GM18520 (cell line): ENCODE measurements around the gene CBFA2T2.

Experiments used
- ATAC-seq: cut with Tn5 transposase; IDR thresholded peaks from one replicate; pipeline ENCODE4 v1.9.1; 2021; ENCODE audit not compliant: unreplicated experiment

CBFA2T2 gene

DNA sequence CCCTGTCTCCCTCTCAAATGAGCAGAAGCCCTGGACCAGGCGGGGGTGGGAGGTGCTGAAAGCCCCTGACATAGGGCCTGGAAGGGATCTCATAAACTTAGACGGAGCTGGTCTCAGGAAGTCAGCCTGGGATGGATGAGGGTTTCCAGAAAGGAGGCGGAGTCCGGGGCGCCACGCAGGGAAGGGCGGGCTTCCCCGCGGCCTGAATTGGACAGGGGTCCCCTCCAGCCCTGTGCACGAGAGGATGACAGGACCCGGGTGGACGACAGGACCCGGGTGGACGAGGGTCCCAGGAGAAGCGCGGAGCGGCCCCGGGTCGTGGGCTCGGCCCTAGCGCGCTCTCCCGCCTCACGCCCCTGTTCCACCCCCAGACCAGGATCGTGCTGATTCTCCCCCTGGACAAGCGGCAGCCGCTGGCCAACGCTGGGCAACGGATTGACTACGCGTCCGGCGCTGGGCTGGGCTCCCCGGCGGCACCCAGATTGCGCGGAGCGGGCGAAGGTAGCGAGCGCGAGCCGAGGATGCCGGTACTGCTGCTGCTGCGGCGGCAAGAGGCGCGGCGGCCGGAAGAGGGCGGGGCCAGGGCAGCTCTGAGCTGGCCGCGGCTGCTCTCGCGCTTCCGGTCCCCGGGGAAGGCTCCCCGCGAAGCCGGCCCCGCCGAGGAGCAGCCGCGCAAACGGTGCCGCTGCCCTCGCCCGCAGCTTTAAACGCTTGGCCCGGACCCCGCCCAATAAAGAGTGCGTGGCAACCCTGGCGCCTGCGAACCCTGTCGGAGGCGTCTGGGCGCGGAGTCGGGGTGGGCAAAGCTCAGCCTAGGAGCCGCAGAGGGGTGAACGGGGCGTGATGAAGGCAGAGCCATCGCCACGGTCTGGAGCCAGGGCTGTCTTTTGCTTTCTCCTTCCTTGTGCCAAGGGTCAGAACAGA is 173.5 kb downstream of the CBFA2T2 start:
- ATAC-seq, result peak; percentile 28

DNA sequence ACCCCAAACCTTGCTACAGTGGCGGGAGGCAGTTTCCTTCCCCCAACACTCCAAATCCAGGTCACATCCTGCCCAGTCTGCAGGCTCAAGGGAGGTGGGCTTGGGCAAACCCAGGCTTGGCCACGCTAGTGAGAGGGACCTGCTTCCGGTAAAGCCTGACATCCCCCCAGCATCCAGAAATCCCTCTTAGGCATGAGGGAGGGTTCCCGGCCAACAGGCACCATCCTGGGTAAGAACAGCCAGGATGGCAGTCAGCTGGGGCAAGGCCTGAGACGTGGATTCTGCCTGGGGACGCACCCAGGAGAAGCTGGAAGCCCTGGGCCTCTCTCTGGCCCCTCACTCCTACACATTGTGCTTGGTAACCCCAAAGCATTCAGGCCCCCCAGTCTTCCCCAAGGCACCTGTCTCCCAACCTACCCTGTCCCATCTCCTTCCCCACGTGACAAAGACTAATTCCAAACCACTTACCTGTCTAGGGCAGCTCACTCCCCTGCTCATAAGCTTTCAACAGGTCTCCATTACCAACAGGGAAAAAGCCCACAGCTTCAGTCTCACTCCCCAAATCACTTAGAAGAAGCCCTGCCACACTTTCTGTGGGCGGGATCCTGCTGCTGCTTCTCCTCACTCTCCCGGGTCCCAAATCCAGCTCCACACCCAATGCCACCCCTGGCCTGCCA is 174.3 kb downstream of the CBFA2T2 start:
- no peak for ATAC-seq

DNA sequence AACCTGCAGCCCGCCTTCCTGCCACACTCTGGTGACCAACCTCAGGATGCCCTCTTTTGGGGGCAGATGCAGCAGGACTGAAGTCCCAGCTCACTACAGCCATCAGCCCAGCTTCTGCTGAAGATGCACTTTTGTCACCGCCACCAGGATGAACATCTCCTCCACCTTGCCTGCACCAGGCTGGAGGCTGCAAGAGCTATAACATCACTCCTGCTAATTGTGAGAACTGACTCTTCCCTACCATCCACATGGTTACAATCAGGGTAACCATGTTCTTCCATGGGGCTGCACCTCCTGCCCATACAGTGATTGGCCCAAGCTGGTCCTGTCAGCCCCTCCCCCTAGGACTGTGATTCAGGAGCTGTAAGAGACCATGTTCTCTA is 174.9 kb downstream of the CBFA2T2 start:
- no peak for ATAC-seq

DNA sequence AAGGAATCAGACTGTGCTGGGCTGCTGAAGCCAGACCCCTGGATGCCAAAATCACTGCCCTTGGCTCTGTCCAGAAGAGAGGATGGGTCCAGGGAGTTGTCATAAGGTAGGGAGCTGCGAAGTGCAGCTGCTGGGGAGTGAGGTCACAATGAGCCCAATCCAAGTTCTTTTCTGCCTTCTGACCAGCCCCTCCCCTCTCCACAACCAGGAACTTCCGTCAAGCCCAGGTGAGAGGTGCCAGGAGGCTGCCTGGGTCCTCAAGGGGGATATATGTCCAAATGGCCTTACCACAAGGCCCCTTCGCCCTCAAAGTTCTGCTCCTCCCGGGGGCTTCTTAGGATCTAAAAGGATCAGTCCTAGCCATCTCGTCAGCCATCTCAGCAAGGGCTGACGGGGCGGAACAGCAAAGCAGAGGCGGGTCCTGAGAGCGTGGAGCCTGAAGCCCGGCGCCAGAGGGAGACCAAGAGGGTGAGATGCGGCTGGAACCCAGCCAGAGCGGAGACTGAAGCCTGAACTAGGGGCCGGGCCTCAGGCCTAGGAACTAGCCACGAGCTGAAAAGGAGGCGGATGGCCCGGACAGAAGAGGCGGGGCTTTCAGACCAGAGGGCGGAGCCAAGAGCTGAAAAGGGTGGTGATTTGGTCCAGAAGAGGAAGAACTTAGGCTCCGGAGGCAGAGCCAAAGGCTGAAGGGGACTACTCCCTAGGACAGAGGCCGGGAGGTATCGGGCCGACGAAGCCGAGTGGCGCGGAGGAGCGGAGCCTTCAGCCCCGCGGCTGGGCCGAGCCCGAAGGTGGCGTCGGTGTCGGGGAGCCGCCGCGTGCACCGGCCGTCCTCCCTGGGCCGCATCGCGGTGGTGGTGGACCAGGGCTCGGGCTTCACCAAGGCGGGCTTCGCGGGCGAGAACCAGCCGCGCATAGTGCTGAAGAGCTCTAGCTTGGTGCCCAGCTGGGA is 176.7 kb downstream of the CBFA2T2 start, which contains the start of gene ACTL10:
ACTL10 (plus strand) TSS at position 651 of the 952 bp plus-strand sequence. CDS start 555 bp downstream, outside the sequence.
- peak; percentile 56 for ATAC-seq

DNA sequence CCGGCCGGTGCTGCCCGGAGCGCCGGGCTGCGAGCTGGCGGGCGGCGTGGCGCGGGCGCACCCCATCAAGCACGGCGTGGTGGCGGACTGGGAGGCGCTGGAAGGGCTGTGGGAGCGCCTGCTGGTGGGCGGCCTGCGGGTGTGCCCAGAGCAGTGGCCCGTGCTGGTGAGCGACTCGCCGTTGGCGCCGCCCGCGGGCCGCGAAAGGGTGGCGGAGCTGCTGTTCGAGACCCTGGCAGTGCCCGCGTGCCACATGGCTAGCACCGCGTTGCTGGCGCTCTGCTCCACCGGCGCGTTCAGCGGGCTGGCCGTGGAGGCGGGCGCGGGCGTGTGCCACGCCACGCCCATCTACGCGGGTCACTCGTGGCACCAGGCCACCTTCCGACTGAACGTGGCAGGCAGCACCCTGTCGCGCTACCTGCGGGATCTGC is 177.4 kb downstream of the CBFA2T2 start:
- peak; percentile 9 for ATAC-seq

DNA sequence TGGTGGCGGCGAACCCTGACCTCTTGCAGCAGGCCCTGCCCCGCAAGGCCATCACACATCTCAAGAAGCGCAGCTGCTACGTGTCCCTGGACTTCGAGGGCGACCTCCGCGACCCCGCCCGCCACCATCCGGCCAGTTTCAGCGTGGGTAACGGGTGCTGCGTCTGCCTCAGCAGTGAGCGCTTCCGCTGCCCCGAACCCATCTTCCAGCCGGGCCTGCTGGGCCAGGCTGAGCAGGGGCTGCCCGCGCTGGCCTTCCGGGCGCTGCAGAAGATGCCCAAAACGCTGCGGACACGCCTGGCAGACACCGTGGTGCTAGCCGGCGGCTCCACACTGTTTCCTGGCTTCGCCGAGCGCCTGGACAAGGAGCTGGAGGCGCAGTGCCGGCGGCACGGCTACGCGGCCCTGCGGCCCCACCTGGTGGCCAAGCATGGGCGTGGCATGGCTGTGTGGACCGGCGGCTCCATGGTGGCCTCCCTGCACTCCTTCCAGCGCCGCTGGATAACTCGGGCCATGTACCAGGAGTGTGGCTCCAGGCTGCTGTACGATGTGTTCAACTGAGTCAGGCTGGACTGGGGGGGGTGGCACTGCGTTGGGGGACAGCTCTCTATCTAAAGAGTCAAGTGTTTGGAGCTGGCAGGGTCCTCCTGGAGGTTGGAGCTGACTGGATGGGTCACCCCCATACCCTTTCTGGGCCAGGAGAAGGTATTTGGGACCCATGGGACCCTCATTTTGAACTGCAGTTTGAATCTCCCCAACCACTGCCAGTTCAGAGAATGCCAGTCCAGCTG is 178.0 kb downstream of the CBFA2T2 start:
- ATAC-seq, result peak; percentile 30

DNA sequence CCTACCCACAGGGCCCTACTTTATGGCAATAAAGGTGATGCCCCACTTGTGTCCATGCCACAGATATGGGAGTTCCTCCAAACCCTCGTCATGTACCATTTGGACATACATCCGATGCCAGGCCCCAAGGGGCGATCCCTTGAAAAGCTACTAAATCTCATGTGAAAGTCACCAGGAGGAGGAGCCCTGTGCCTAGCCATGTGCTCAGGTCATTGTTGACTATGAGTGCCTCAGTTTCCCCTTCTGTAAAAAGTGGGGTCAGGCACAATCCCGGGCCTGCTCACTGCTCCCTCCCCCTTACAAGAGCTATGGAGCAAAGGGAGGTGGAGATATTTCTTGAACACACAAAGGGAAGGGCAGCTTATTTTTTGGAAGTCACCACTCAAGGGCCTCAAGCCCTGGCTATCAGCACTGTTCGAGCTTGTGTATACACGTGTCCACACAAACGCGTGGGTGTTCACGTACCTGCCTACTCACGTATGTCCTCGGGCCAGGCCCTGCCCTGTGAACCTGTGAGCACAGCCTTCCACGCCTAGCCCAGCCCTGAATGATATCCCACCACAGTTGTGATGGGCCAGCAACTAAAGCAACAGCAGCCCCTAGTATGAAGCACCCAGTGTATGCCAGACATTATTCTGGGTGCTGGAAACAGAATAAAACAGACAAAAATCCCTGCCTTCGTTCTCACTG is 178.7 kb downstream of the CBFA2T2 start:
- no peak for ATAC-seq

DNA sequence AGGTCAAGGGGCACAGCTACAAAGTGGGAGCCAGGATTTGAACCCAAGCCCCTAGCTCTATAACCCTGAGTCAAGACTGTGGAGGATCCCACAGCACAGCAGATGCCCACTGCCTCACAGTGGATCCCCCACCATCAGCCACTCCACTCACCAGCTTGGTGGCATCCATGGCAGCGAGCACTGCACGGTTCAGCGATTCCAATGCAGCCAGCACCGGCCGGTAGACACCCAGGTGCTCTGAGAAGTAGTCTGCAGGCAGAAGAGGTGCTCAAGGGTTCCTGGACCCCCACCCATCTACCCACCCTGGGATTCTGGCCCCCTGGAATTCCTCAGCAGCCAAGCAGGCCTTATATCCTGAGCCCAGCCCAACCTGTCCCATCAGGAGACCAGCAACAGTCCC is 179.3 kb downstream of the CBFA2T2 start:
- ATAC-seq, result no peak

DNA sequence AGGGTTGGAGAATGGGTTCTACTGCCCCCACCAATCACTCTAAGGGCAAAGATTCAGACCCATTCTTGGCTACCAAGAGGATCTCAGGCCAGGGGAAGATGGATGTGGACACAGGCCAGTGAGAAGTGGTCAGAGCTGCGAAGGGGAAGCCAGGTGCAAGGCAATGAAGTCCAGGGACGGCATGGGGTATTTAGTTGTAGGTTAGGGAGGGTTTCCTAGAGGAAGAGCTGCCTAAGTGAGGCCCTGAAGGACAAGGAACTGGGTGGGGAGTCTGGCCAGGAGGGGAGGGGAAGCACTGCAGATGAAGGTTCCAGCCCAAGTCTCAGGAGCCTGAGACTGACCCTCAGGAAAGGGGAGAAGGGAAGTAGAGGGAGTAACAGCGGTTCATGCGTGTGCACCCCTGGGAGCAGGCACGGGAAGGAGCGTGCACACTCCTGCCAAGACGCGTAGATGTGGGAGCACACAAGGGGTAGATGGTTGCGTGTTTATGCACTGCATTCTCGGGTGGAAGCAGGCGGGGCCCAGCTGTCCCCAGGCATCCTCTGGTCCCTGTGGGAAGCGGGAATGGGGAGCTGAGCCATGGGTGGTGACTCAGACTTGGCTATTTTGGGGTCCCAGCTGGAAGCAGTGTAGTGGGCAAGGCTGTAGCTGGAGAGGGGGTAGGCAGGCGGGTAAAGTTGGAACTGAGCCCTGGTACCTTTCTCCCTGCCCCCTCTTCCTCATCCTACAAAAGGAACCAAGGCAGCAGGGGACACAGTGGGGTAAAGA is 180.2 kb downstream of the CBFA2T2 start:
- ATAC-seq, result no peak

DNA sequence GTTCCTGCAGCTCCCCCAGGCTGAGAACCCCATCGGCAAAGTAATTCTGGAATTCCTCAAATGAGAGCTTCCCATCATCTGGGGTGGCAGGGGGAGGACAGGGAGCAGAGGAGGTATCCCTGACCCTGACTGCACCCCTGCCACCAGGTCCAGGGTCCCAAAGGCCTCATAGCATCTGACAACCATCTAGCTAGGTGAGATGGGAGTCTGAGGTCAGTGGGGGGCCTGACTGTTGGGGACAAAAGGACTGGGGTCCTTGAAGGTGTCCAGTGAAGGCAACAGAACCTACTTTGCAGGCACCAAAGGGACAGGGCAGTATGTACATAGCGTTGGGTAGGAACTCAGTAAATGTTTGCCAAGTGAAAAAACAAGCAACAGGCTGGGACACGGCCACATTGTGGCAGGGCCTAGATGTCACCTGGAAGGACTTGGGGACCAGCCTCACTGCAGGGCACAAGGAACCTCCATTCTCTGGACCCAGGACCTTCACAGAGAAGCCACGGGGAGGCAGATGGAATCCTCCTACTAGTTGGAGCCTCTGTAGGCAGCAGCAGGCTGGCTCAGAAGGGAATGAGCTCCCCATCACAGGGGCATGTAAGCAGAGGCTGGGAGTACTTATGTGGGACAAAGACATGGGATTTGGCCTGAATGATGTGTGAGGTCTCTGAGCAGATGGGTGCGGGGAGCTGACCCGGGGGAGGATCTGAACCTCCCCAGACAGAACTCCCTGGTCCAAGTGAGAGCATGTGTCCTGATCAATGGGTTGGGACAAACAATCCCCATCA is 181.0 kb downstream of the CBFA2T2 start:
- ATAC-seq, result no peak

DNA sequence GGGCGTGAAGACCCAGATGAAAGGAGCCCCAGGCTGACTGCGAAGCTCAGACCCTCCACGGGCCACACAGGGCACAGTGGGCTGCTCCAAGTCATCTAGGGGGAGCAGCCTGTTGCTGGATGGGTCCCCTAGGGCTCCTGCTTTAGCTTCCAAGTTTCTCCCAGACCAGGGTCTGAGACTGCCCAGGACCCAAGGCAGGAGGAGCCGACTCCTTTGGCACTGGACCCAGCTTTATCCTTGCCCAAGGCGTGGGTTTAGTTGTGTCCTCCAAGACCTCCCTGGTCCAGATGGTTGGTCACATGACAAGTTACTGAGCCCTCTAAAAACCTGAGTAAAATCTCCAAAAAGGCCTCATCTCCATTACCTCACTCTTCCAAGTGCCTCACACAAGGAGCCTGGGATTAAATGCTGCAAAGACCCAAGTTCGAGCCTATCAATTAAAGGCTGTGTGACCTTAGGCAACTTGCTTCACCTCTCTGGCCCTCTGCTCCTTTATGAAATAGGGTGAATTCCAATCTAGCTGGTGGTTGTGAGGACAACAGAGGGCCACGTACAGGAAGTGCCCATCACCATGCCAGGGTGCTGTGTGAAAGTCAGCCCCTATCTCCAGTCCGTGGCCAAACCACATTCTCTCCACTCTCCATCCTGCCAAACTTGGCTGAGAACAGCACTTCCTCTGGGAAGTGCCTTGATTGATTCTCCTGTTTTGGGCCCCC is 181.8 kb downstream of the CBFA2T2 start:
- ATAC-seq, result no peak

DNA sequence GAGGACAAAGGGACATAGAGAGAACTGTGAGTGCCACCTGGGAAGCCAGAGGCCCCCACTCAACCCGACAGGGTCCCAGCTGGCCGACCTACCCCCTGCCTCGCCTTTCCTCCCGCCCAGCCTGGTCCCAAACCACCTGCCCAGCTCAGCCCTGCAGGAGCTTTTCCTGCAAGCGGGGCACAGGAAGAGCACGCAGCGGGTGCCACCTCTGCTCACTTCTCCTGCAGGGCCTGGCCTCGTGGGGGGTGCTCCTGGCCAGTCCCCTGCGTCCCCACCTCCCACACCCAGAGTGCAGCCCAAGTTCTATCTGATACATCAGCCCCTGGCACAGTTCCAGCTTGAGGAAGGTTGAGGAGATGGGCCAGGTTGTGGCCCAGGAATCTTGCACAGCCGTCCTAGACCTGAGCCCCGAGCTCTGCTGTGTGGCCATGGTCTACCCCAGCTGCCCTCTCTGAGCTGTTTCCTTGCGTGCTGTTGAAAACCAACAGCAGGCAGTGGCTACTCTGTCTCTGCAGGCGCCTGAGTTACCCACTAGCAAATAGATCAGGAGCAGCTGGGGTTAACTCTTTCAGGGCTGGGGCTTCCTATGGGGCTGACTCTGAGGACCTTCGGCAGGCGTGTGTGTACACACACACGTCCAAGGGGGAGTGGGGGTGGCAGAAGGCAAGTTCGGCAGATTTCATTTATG is 182.7 kb downstream of the CBFA2T2 start:
- no peak for ATAC-seq

DNA sequence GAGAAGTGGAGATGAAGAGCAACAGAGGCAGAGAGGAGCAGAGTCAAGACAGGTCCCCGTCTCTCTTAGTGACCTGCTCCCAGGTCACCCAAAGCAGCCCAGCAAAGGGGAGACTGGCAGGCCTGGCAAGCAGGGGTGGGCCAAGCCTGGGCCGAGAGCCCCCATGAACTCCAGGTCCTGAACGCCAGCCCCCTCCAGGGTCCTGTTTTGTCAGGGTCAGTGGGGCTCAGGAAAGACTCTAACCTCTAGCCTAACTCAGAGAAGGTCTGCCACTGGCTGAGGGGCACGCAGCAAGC is 183.2 kb downstream of the CBFA2T2 start:
- ATAC-seq, result no peak

DNA sequence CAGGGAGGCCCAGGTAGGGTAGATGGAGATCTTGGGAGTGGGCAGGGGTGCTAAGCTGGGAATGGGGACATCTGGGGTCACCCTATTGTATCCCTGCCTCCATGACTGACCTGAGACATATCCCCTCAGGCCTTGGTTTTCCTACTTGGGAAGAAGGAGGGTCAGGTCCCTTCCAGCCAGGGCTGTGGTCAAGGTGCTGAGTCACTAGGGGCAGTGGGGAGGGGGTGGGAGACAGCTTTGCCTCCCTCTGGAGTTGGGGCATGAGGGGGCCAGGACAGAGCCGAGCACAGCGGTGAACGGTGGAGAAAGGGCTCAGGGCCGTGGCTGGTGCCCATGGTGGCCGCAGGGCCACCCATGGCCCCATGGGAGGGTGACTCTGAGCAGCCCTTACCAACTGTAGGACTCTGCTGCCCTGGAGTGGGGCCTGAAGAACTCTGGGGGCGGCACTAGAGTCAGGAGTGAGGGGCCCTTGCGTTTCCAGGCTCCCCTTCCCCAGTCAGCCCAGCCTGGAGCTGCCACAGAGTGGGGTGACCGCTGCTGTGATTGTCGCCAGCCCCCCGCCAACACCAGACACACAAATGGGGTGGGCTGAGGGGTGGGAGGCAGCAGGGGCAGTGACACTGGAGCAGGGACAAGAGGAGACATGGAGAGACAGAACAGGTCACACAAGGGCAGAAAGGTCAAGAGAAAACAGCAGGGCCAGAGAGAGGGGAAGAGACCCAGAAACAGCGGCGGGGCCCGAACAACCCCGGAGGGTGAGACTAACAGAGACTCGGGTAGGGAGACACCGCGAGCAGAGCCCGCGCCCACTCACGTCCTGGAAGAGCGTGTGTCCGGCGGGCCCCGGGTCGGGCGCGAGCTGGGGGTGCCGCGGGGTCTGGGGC is 183.8 kb downstream of the CBFA2T2 start:
- ATAC-seq, result no peak

DNA sequence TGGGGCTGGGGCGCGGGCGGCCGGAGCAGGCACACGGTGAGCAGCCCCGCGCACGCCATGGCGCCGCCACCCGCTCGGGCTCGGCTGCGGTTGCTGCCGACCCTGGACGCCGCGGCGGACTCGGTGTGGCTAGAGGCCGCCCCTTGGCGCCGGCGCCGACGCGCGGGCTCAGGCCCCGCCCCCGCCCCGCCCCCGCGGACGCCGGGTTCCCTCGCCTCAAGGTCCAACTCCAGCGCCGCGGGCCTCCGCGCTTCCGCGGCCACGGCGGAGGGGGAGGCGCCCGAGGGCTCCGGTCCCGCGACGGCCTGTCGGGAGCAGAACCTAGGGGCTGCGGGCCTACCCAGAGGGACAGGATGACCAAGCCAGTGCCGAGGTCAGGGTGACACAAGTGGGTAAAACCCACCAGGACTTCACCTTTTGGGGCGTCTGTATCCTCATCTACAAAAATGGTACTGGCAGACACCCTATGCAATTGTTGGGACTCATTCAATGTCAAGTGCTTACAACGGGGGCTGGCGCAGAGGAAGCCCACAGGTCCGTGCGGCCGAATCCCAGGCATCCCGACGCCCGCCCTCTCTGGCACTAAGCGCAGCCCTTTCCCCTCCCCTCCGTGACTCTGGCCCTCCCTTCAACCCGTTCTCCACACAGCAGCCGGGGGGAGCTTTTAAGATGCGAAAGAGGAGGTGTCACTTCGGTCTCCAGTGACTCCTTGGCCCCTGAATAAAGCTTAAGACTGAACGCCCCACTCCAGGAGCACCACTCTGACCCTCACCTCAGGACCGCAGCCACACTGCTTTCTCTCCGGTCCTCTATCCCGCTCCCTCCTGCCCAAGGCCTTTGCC is 184.6 kb downstream of the CBFA2T2 start, which contains the start of gene NECAB3:
NECAB3 (minus strand) TSS at position 135 of the 842 bp plus-strand sequence; CDS start at position 59, 76 bp downstream.
- peak; percentile 42 for ATAC-seq
